ENCODE measurements around the gene SEZ6L2.

DNA sequence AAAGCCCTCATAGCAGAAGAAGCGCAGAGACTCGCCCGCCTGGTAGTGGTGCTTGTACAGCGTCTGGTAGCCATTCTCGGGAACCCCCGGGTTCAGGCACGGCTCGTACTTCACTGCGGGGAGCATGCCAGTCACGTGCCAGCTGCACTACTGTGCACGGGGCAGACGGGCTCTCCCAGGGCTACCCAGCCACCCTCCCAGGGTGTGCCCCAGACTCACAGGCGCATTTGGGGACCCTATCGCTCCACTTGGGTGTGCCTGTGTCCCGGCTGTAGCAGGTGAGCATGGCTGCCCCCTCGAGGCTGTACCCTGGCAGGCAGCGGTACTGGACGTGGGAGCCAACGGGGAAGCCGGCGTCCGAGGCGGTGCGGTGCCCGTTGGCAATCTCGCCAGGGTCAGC, 26.0 kb downstream of the SEZ6L2 start:
- TF ChIP-seq, protein P1, sequence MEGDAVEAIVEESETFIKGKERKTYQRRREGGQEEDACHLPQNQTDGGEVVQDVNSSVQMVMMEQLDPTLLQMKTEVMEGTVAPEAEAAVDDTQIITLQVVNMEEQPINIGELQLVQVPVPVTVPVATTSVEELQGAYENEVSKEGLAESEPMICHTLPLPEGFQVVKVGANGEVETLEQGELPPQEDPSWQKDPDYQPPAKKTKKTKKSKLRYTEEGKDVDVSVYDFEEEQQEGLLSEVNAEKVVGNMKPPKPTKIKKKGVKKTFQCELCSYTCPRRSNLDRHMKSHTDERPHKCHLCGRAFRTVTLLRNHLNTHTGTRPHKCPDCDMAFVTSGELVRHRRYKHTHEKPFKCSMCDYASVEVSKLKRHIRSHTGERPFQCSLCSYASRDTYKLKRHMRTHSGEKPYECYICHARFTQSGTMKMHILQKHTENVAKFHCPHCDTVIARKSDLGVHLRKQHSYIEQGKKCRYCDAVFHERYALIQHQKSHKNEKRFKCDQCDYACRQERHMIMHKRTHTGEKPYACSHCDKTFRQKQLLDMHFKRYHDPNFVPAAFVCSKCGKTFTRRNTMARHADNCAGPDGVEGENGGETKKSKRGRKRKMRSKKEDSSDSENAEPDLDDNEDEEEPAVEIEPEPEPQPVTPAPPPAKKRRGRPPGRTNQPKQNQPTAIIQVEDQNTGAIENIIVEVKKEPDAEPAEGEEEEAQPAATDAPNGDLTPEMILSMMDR (IDR thresholded peaks at IDR 0.05; ENCODE audit: low read length): no peak
- TF ChIP-seq EZH2phosphoT487 (IDR thresholded peaks at IDR 0.05; ENCODE audit: low read length): no peak
